ENCODE measurements around the gene GSTA4.
A peak's percentile ranks its signal among the peaks of the same experiment; 100 is the strongest.

The GSTA4 gene, protein sequence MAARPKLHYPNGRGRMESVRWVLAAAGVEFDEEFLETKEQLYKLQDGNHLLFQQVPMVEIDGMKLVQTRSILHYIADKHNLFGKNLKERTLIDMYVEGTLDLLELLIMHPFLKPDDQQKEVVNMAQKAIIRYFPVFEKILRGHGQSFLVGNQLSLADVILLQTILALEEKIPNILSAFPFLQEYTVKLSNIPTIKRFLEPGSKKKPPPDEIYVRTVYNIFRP

DNA sequence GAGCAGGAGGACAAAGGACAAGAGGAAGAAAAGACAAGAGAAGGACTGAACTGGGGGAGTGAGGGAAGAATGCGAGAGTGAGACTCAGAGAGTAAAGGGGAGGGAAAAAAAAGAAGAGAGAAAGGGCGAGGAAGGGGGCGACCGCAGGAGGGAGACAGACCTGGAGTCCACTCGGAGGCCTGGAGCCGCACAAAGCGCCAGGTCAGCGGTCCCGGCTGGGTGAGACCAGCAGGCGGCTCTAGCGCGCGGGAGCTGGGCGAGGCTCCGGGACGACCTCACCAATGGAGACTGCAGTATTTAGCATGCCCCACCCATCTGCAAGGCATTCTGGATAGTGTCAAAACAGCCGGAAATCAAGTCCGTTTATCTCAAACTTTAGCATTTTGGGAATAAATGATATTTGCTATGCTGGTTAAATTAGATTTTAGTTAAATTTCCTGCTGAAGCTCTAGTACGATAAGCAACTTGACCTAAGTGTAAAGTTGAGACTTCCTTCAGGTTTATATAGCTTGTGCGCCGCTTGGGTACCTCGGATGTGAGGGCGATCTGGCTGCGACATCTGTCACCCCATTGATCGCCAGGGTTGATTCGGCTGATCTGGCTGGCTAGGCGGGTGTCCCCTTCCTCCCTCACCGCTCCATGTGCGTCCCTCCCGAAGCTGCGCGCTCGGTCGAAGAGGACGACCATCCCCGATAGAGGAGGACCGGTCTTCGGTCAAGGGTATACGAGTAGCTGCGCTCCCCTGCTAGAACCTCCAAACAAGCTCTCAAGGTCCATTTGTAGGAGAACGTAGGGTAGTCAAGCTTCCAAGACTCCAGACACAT lies at the start of gene GSTA4:
TSS of gene GSTA4 (minus strand) at position 196 of the 824 bp plus-strand sequence. CDS start 1,041 bp downstream, outside the sequence.
- DNase-seq: peak; percentile 98

DNA sequence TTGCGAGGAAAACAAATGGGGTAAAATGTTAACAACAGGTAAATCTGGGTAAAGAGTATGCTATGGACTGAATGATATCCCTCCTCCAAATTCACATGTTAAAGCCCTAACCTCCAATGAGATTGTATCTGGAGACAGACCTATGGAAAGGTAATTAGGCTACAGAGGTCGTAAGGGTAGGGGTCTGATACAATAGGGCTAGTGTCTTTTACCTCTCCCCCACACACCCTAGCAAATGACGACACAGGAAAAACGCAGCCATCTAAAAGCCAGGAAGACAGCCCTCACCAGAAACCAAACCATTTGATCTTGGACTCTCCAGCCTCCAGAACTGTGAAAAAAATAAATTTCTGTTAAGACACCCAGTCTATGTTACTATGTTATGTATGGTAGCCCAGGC lies 49.5 kb upstream of the GSTA4 start:
- no peak for DNase-seq

DNA sequence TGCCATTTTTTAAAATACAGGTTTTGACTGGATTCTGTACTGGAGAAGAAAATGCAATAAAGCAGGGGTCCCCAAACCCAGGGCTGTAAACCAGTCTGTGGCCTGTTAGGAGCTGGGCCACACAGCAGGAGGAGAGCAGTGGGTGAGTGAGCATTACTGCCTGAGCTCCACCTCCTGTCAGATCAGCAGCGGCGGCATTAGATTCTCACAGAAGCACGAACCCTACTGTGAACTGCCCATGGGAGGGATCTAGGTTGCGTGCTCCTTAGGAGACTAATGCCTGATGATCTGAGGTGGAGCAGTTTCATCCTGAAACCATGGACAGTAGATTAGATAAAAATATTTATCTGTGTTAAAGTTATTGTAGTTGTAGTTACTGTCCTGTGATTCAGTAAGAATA lies 49.0 kb upstream of the GSTA4 start:
- DNase-seq: peak; percentile 76

DNA sequence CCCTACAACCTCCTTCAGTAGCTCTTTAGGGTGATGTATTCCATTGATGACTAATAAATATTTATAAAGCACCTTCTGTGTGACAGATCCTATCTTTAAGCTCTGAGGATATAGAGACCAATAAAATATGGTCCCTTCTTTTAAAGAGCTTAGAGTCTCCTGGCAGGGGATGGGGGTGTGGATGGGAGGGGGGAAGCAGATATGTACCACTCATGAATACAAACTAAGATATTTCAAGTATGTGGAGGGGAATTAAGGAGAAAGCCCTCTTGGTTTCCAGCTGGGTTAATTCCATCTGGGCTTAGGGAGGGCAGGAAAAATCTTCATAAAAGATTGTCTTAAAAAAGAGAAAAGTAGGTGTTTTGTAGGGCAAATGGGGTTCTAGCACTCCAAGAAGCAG lies 48.5 kb upstream of the GSTA4 start:
- DNase-seq: peak; percentile 84

DNA sequence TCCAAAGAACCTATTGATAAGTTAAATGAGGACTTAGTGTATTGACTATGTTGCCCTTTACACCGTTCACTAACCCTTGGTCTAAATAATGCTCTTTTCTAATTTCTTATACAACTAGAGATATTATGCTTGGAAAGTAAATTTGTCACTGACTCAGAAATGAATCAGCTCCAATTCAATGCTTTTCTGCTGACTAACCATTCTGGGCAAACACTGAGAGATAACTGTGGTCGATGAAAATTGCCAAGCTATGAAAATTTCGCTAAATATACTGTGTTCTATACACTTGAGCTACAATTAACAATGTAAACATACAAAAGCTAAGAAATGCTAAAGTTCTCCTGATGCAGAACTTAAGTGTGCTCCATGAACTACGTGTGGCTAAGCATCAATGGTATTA lies 47.0 kb upstream of the GSTA4 start:
- peak; percentile 95 for DNase-seq

DNA sequence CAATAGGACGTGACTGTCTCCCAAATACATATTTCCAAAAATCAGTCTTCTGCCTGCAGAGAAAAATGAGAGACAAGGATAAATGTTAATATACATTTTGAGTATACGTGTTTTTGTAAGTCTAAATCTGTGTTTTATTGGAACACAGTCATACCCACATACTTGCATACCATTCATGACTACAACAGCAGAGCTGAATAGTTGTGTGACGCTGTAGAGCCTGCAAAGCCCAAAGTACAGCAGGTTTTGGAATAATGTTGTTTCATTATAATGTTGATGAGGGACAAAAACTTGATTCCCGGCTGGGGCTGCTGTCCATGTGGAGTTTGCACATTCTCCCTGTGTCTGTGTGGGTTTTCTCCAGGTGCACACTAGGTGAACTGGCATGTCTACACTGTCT lies 46.3 kb upstream of the GSTA4 start:
- DNase-seq: peak; percentile 85

DNA sequence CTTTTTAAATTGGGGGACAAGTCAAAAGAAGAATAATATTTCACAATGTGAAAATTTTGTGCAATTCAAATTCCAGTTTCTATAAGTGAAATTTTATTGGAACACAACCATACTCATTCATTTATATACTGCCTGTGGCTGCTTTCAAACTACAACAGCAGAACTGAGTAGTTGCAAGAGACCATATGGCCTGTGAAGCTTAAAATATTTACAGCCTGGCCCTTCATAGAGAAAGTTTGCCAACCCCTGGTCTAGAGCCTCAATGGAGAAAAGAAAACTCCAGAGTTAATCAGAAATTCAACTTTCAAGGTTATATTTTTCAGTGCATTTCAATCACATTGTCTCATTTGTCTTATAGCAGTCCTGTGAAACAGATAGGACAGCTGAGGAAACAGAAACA lies 43.5 kb upstream of the GSTA4 start:
- DNase-seq: no peak

DNA sequence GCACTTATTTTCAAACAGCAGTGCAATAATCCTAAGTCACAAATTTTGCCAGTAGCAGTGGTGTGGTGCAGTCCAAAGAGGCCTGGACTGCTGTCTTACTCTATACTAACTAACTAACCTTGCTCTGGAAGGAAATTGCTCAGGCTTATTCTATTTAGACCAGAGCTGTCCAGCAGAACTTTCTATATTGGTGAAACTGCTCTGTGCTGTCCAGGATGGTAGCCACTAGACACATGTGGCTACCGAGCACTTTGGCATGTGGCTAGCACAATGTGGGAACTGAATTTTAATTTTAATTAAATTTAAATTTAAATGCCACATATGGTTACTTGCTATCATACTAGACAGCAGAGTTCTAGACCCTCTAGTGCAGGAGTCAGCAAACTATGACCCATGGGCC lies 43.1 kb upstream of the GSTA4 start:
- no peak for DNase-seq

DNA sequence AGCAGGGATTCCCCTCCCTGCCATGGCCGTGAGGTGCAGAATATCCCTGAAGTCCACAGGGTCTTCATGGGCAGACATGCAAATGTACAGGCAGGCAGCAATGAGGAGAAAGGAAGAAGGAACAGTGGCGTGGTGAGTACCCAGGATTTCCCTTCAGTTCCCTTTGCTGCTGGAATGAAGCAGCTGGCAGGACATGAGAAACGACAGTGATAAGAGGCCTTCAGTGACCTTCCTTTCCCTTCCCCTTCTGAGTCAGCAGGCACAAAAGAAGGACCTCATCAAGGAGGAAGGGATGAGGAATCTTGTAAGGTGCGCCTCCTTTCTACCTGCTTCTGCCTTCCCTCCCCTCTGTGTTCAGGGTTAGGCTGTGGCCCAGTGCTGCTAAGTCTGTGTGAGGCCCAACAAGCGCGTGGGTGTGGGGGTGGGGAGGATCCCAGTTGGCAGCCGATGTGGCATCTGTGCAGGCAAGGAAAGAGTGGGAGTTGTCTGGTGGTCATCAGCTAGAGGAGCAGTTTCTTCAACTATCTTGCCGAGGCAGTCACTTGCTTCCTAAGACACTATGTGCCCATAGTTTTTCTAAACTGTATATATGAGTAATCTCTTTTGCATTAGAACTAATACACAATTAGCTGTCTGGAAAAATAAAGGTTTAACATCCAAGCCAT lies 40.6 kb upstream of the GSTA4 start:
- no peak for DNase-seq

DNA sequence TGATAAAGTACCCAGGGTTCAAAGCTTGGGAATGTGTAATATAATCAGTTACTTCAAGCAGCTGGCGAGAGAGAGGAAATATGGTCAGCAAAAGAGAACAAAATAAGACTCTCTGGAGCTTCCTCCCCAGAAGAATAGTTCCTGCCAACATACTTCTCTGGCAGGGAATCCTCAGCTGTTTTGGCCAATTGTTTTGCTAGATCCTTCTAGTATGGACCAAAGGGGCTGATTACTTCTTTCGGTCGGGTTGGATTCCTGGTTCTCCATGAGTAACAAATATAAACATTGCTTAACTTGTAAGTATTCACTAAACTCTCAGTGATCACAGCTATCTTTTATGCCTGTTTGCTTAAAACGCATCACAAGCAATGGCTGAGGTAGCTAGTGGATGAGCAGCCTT lies 38.7 kb upstream of the GSTA4 start:
- DNase-seq: peak; percentile 48

DNA sequence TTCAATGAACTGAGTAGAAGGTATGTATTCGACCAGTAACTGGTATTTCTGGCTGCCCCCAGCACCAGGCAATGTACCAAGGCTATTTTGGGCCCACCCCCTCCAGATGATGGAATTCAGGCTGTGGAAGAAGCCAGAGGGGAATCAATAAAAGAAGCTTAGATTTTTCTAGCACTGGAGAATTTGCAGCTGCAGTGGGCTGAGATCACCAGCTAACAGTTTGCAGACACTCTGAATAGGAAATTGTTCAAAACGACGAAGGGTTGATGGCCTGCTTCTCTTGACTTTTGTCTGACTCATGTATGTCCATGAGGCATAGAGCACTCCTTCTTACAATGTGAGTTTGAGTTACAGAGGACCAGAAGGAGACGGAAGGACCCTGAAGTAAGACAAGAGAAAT lies 37.8 kb upstream of the GSTA4 start:
- peak; percentile 41 for DNase-seq

DNA sequence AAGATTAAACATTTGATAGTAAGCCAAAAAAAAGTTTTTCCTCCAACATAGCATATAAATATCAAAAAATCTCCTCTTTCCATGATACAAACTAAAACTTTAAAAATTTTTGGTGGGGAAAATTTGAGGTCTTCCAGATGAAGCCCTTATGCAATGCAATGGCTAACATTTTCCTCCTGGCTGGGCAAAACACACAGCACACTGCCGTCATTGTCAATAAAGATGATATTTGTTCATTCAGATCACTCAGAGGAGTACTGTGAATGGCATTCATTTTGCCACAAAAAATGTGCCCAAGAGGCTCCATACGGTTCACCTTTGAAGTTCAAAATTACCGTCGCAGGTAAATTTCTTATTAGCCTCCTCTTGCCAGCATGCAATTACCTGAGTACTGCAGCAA lies 36.2 kb upstream of the GSTA4 start:
- no peak for DNase-seq

DNA sequence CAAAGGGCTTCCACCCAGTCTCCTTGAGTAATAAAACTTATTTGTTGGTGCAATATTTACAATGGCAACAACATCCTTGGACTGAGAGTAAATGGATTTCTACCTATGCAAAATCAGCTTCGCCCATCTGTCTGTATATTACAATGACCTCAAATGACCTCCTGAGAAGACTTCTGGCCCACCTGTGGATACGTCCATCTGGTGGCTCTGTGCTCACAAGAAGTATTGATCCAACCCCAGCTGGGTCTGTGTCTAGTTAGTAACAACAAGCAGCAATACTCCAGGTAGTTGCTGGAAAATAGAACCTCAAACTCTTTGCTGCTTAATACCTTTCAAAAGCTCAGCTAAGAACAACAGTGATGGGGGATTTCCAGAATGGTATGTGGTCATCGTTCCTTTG lies 34.7 kb upstream of the GSTA4 start:
- no peak for DNase-seq

DNA sequence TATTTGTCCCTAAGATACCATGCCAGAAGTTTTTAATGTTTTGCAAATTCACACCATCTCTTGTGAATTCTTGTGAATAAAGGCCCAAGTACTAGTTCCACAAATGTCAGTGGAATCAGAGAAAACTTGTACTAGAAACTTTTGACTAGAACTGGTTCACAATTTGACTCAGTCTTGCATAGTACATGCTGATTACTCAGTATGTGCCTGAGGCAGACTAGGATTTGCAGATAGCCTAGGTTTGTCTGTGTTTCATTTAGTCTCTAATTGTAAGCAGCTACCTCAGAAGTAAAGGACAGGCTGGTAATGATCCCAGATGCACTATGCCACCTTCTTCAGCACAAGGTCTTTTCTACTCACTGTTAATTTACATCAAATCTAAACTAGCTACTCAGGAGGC lies 34.2 kb upstream of the GSTA4 start:
- DNase-seq: no peak

DNA sequence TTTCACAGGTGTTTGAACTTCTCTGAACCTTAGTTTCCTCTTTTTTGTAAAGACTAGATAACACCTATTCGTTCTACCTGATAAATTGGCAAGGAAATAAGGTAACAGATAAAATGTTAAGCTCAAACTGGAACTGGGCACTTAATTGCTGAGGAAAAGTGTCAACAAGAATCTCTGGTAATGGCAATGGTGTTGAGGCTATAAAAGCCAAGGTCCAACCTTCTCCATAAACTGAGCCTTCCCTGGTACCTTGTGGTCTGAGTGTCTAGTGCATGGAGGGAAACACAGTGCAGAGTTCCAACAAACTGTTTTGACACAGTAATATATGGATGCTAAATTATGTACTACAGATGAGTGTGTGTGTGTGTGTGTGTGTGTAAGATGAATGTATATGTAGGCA lies 33.4 kb upstream of the GSTA4 start:
- no peak for DNase-seq

DNA sequence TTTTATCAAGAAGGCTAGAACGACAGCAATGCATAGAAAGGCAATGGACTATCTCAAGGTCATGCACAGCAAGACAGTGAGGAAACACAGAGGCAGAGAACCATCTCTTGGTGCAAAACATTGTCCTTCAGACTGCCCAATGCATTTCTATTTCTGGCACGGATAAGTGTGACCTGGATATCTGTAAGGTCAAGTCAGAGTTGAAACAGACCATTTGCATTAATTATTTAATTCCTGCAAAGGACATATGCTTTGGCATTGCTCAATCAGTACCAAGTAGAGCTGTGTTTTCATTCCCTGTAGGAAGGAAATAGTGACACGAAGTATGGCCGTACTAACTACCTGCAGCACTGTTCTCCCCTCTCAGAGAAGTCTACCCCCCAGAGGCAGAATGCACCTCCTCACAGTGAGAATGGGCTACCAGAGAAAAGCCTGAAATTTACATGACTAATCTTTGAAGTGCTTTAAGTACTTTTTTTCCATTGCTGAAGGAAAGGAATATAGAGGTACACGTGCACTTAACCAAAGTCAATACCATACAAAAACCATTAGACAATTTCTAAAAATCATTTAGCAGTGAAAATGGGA lies 32.1 kb upstream of the GSTA4 start:
- DNase-seq: no peak

DNA sequence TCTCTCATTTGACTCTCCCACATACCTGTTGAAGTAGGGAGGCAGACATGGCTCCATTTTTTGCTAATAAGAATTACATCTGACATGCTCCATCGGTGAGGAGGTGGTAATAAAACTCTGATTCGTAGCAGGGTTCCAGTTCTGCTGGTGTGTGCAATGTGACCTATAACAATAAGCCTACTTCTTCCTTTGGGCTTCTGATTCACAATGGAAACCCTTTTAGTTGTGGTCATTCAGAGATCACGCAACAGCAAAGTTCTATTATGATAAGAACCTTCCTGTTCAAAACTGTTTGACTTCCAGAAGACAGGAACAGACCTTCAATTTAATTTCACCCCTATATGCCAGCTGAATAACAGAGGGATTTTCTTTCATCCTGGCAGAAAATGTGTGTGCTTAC lies 31.4 kb upstream of the GSTA4 start:
- DNase-seq: no peak

DNA sequence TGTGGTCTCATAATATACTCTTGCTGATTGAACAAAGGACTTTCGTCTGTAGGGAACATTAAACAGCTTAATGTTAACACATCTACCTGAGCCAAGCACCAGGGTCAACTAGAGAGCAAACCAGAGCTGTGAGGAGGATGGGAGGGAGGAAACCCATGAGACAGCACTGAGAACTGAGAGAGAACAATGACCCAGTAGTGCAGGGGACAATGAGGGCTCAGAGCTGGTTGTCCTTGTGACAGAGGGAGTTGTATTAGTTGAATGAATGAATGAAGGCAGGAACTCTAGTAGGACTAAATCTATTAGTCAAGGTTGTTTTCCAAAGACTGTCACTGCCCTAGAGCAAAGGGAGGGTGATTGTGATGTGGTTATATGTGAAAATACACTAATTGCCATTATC lies 28.2 kb upstream of the GSTA4 start:
- DNase-seq: no peak

DNA sequence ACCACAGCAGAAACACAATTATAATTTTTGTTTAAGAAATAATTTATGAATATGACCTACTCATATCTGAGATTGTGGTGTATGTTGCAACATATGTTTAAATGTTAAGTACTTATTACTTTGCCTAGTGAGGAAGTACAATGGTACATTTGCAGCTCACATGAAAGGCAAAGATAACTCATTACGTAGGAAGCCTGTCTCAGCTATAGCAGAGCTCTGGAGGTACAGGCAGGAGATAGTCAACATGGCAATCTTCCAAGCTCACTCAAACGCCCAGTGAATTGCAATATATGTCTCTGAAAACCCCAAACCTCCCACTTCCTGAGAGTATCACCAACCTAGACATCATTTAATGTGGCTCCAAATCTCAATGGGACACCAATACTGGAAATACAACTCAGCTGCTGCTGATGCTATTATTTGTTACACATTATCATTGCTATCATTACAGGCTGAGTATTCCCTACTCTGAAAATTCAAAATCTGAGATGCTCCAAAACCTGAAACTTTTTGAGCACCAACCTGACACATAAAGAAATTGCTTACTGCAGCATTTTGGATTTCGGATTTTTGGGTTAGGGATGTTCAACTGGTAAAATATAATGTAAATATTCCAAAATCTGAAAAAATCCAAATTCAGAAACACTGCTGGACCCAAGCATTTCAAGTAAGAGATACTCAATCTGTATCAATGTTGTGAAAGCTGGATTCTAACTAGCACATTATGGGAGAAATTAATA lies 25.1 kb upstream of the GSTA4 start:
- peak; percentile 49 for DNase-seq

DNA sequence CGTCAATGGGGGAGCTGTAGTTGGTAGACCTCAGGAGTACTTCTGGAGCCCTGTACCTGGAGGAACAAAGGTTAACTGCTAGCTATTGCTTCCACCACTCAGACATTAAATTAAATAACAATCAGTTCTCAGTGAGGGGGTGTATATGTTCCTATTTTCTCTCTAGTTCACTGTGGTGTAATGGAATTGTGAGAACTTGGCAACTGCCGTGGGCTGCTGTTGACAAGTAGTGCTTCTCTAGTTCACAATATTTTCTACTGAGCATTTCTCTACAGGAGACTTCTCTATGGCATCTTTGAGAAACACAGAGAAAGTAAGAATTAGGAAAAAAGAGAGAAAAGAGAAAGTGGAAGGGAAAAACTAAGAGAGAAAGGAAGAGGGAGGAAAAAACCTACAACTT lies 23.4 kb upstream of the GSTA4 start:
- DNase-seq: no peak

DNA sequence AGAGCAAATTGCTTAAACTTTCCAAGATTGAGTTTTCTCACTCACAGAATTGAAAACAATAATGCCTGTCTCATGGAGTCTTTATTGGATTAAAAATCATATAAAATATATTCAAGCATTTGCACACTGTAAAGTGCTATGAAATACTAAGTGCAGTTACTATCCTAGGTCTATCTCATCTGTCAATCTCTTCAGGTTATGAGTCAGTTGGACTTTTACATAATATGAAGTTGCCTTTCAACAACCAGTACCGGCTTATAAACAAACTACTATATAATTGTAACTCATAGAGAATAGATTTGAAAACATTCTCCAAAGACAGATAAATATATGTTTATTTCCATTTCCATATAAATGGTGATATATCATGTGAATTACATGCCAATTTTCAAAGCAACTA lies 20.4 kb upstream of the GSTA4 start:
- no peak for DNase-seq

DNA sequence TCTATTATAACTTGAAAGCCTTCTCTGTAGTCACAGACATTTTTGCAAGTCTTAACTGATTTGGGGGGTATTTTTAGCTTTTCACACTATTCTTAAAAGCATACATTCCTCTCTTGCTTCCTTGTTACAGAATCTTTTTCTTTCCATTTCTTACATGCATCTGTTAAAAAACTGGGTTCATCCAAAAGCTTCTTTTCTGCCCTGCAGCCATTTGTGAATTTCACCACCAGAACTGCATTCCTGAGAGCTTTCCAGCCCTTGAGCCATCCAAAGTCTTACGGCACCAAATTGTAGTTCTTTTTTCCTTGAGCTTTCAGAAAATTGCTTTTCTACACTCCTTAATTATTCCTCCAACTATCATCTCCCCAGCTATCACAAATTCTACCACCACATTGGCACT lies 19.7 kb upstream of the GSTA4 start:
- no peak for DNase-seq

DNA sequence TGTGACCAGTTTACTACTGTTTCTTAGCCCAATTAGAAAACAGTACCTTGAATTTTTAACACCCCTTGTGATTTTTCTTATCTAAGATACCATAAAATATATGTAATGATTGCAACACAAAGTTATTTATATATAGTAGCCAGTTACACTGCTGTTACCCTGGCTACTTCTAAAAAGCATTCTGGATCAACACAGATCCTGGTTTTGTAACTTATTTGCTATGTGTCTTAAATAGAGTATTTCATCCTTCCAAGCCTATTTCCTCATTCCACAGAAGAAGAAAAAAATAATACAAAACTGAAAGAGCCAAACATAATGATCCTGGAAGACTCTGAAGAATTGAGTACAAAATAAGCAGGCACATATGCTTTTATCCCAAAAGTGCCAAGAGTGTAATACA lies 19.0 kb upstream of the GSTA4 start:
- peak; percentile 22 for DNase-seq
